Glutamatergic neuron (in vitro differentiated cells): ENCODE data around the gene CNTNAP2. TPM values are rescaled to one million over a fixed set of nuclear protein-coding genes. Genes with fewer than 3 reads are reported as not detected.

Experiments
- DNase-seq: peaks from one replicate; pipeline ENCODE4 v3.0.0; 2022
- H3K27ac Mint-ChIP-seq: one replicate; pipeline ENCODE4 v1.8.0; 2020; ENCODE audit warnings: mild to moderate bottlenecking, mixed read lengths, inconsistent platforms; ENCODE audit not compliant: unreplicated experiment
- H3K27me3 Mint-ChIP-seq: one replicate; pipeline ENCODE4 v1.8.0; 2020; ENCODE audit warnings: mild to moderate bottlenecking, moderate library complexity, mixed read lengths, inconsistent platforms; ENCODE audit not compliant: unreplicated experiment
- H3K36me3 Mint-ChIP-seq: one replicate; pipeline ENCODE4 v1.8.0; 2020; ENCODE audit warnings: mild to moderate bottlenecking, mixed read lengths, inconsistent platforms; ENCODE audit not compliant: unreplicated experiment
- H3K4me1 Mint-ChIP-seq: one replicate; pipeline ENCODE4 v1.8.0; 2020; ENCODE audit warnings: mild to moderate bottlenecking, low read depth, mixed read lengths, inconsistent platforms; ENCODE audit not compliant: unreplicated experiment
- H3K4me3 Mint-ChIP-seq: one replicate; pipeline ENCODE4 v1.8.0; 2020; ENCODE audit warnings: mild to moderate bottlenecking, mixed read lengths, inconsistent platforms; ENCODE audit not compliant: unreplicated experiment
- H3K9me3 Mint-ChIP-seq: one replicate; pipeline ENCODE4 v1.8.0; 2020; ENCODE audit warnings: mild to moderate bottlenecking, moderate library complexity, mixed read lengths, inconsistent platforms; ENCODE audit not compliant: unreplicated experiment
- CTCF ChIP-seq: fragments of 200-600 bp; sonication (generic); IDR thresholded peaks from one replicate; pipeline ENCODE4 v1.5.0; 2021; ENCODE audit not compliant: partially characterized antibody, unreplicated experiment
- total RNA-seq: library from RNA; stranded (reverse); fragmentation: NEBNext Ultra II Directional; extraction: Animal tissue kit (Norgen Biotek cat#: 25700); gene quantifications from one replicate; pipeline ENCODE4 v1.2.1, GENCODE V29; 2021; ENCODE audit not compliant: unreplicated experiment

Gene CNTNAP2
- total RNA-seq, 1 donor from 2014 or later = 25.8 TPM

GRCh38 chr7:146208492-146208891 lies 91.9 kb downstream of the CNTNAP2 start:
- Mint-ChIP-seq H3K9me3 (no peaks in the 10 kb centered on the region), H3K36me3 (no peaks in the 10 kb centered on the region), H3K27ac (no peak overlapping the region), H3K27me3 (peaks cover 4% of the 10 kb centered on the region), H3K4me3 (no peak overlapping the region), H3K4me1 (no peaks in the 10 kb centered on the region)
- TF ChIP-seq CTCF = no peak
- no peak for DNase-seq

- H3K4me3 Mint-ChIP-seq = no peak overlapping the region
- DNase-seq = no peak
- H3K9me3 Mint-ChIP-seq = no peaks in the 10 kb centered on the region
- peaks cover 3% of the 10 kb centered on the region for H3K27me3 Mint-ChIP-seq
- H3K27ac Mint-ChIP-seq = no peak overlapping the region
- no peaks in the 10 kb centered on the region for H3K36me3 Mint-ChIP-seq
- no peak for TF ChIP-seq CTCF
- no peaks in the 10 kb centered on the region for H3K4me1 Mint-ChIP-seq
These were observed 98.2 kb downstream of the CNTNAP2 start for GRCh38 chr7:146214842-146215241.

GRCh38 chr7:146216396-146217041 lies 99.9 kb downstream of the CNTNAP2 start:
- Mint-ChIP-seq H3K9me3 (no peaks in the 10 kb centered on the region), H3K27ac (no peak overlapping the region), H3K36me3 (no peaks in the 10 kb centered on the region), H3K27me3 (no peaks in the 10 kb centered on the region), H3K4me3 (no peak overlapping the region), H3K4me1 (no peaks in the 10 kb centered on the region)
- DNase-seq = no peak
- TF ChIP-seq CTCF = no peak

GRCh38 chr7:146223851-146224250 lies 107.2 kb downstream of the CNTNAP2 start:
- H3K27me3 Mint-ChIP-seq = no peaks in the 10 kb centered on the region
- no peak for DNase-seq
- no peak overlapping the region for H3K27ac Mint-ChIP-seq
- TF ChIP-seq CTCF = no peak
- H3K36me3 Mint-ChIP-seq = no peaks in the 10 kb centered on the region
- H3K4me3 Mint-ChIP-seq = no peak overlapping the region
- H3K4me1 Mint-ChIP-seq = no peaks in the 10 kb centered on the region
- no peaks in the 10 kb centered on the region for H3K9me3 Mint-ChIP-seq

GRCh38 chr7:146232604-146233003 lies 116.0 kb downstream of the CNTNAP2 start:
- Mint-ChIP-seq H3K4me1 (no peaks in the 10 kb centered on the region), H3K9me3 (no peaks in the 10 kb centered on the region), H3K36me3 (no peaks in the 10 kb centered on the region)

More at GRCh38 chr7:146232604-146233003, 116.0 kb downstream of the CNTNAP2 start:
- DNase-seq = no peak
- H3K4me3 Mint-ChIP-seq = no peak overlapping the region
- H3K27me3 Mint-ChIP-seq = no peaks in the 10 kb centered on the region
- no peak overlapping the region for H3K27ac Mint-ChIP-seq
- no peak for TF ChIP-seq CTCF
